ENCODE data around the gene CMYA5.

Gene CMYA5

GRCh38 chr5:79800979-79801827 is 111.6 kb downstream of the CMYA5 start:
- no peak for FAIRE-seq

- no peak for FAIRE-seq
Observed at GRCh38 chr5:79802406-79802805, 112.8 kb downstream of the CMYA5 start.

- FAIRE-seq = no peak
Observed at GRCh38 chr5:79803007-79803406, 113.4 kb downstream of the CMYA5 start.

- no peak for FAIRE-seq
Observed at GRCh38 chr5:79806741-79807140, 117.1 kb downstream of the CMYA5 start.

- no peak for FAIRE-seq
Observed at GRCh38 chr5:79809743-79810142, 120.1 kb downstream of the CMYA5 start.

GRCh38 chr5:79811081-79811480 is 121.4 kb downstream of the CMYA5 start:
- FAIRE-seq = no peak

- no peak for FAIRE-seq
Observed at GRCh38 chr5:79811904-79812303, 122.3 kb downstream of the CMYA5 start.

- no peak for FAIRE-seq
Observed at GRCh38 chr5:79814699-79815098, 125.1 kb downstream of the CMYA5 start.

GRCh38 chr5:79816014-79816413 is 126.4 kb downstream of the CMYA5 start:
- no peak for FAIRE-seq

GRCh38 chr5:79820648-79821047 is 131.0 kb downstream of the CMYA5 start:
- FAIRE-seq = no peak

GRCh38 chr5:79824444-79824843 is 134.8 kb downstream of the CMYA5 start:
- no peak for FAIRE-seq

GRCh38 chr5:79825802-79826201 is 136.2 kb downstream of the CMYA5 start:
- FAIRE-seq = no peak

GRCh38 chr5:79827159-79827629 is 137.6 kb downstream of the CMYA5 start:
- no peak for FAIRE-seq

- no peak for FAIRE-seq
Observed at GRCh38 chr5:79829260-79829659, 139.6 kb downstream of the CMYA5 start.

GRCh38 chr5:79831381-79832309 is 142.0 kb downstream of the CMYA5 start:
- FAIRE-seq = no peak

- no peak for FAIRE-seq
Observed at GRCh38 chr5:79832911-79833310, 143.3 kb downstream of the CMYA5 start.

GRCh38 chr5:79834098-79834753 is 144.6 kb downstream of the CMYA5 start:
- FAIRE-seq = no peak

GRCh38 chr5:79834754-79835714 is 145.4 kb downstream of the CMYA5 start:
- no peak for FAIRE-seq

- FAIRE-seq = no peak
Observed at GRCh38 chr5:79837761-79838551, 148.3 kb downstream of the CMYA5 start.

GRCh38 chr5:79840084-79840990 is 150.7 kb downstream of the CMYA5 start:
- FAIRE-seq = no peak

Measured in G401.6 (cell line).